ENCODE measurements around the gene PON2.
A peak's percentile ranks its signal among the peaks of the same experiment; 100 is the strongest.

DNA sequence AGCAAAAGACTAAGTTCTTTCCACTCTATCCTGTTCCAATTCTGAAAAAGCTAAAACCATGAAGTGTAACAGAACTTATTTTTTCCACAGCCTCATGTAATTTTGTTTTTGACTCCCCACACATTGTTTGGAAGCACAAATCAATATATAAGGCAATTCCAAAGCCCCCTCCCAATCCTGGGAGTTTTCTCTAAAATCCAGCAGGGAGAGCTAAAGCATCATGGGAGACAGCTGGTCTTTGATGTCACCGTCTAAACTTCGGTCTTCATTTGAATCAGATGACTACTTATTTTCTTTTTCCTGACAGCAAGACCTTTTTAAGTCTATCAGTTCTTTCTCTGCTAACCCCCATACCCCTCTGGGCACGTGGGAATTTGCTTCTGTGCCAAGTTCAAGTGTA, 77.2 kb downstream of the PON2 start:
- TF ChIP-seq, protein P1, sequence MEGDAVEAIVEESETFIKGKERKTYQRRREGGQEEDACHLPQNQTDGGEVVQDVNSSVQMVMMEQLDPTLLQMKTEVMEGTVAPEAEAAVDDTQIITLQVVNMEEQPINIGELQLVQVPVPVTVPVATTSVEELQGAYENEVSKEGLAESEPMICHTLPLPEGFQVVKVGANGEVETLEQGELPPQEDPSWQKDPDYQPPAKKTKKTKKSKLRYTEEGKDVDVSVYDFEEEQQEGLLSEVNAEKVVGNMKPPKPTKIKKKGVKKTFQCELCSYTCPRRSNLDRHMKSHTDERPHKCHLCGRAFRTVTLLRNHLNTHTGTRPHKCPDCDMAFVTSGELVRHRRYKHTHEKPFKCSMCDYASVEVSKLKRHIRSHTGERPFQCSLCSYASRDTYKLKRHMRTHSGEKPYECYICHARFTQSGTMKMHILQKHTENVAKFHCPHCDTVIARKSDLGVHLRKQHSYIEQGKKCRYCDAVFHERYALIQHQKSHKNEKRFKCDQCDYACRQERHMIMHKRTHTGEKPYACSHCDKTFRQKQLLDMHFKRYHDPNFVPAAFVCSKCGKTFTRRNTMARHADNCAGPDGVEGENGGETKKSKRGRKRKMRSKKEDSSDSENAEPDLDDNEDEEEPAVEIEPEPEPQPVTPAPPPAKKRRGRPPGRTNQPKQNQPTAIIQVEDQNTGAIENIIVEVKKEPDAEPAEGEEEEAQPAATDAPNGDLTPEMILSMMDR (IDR thresholded peaks at IDR 0.05 in 2 of 3, conservative IDR thresholded peaks at IDR 0.05 in 1 of 3; ENCODE audit: borderline replicate concordance in 1 of 3, insufficient read depth in 1 of 3, low read depth in 2 of 3, low read length in 2 of 3): no peak
- TF ChIP-seq EZH2 (IDR thresholded peaks at IDR 0.05) (no peak), FOSL1 (IDR thresholded peaks at IDR 0.05; ENCODE audit: low read depth) (no peak), CEBPB (IDR thresholded peaks at IDR 0.05; ENCODE audit: low read depth) (no peak), RAD21 (IDR thresholded peaks at IDR 0.05; ENCODE audit: low read depth) (peak; percentile 32), ZFX (IDR thresholded peaks at IDR 0.05) (no peak), POLR2A (IDR thresholded peaks at IDR 0.05; ENCODE audit: borderline replicate concordance, extremely low read depth, insufficient read depth, insufficient read length) (no peak), EZH2phosphoT487 (IDR thresholded peaks at IDR 0.05; ENCODE audit: borderline replicate concordance) (no peak), JUND (IDR thresholded peaks at IDR 0.05) (no peak), SIN3A (IDR thresholded peaks at IDR 0.05; ENCODE audit: low read depth) (no peak), YY1 (IDR thresholded peaks at IDR 0.05; ENCODE audit: extremely low read depth, insufficient replicate concordance, low read depth, low read length) (no peak)
- TF ChIP-seq, protein P2, sequence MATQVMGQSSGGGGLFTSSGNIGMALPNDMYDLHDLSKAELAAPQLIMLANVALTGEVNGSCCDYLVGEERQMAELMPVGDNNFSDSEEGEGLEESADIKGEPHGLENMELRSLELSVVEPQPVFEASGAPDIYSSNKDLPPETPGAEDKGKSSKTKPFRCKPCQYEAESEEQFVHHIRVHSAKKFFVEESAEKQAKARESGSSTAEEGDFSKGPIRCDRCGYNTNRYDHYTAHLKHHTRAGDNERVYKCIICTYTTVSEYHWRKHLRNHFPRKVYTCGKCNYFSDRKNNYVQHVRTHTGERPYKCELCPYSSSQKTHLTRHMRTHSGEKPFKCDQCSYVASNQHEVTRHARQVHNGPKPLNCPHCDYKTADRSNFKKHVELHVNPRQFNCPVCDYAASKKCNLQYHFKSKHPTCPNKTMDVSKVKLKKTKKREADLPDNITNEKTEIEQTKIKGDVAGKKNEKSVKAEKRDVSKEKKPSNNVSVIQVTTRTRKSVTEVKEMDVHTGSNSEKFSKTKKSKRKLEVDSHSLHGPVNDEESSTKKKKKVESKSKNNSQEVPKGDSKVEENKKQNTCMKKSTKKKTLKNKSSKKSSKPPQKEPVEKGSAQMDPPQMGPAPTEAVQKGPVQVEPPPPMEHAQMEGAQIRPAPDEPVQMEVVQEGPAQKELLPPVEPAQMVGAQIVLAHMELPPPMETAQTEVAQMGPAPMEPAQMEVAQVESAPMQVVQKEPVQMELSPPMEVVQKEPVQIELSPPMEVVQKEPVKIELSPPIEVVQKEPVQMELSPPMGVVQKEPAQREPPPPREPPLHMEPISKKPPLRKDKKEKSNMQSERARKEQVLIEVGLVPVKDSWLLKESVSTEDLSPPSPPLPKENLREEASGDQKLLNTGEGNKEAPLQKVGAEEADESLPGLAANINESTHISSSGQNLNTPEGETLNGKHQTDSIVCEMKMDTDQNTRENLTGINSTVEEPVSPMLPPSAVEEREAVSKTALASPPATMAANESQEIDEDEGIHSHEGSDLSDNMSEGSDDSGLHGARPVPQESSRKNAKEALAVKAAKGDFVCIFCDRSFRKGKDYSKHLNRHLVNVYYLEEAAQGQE (IDR thresholded peaks at IDR 0.05; ENCODE audit: low read depth): no peak
- TF ChIP-seq, protein P3, sequence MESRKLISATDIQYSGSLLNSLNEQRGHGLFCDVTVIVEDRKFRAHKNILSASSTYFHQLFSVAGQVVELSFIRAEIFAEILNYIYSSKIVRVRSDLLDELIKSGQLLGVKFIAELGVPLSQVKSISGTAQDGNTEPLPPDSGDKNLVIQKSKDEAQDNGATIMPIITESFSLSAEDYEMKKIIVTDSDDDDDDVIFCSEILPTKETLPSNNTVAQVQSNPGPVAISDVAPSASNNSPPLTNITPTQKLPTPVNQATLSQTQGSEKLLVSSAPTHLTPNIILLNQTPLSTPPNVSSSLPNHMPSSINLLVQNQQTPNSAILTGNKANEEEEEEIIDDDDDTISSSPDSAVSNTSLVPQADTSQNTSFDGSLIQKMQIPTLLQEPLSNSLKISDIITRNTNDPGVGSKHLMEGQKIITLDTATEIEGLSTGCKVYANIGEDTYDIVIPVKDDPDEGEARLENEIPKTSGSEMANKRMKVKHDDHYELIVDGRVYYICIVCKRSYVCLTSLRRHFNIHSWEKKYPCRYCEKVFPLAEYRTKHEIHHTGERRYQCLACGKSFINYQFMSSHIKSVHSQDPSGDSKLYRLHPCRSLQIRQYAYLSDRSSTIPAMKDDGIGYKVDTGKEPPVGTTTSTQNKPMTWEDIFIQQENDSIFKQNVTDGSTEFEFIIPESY (IDR thresholded peaks at IDR 0.05; ENCODE audit: extremely low read depth, insufficient replicate concordance, low read length): no peak

Measured in HCT116 (cell line).